IPS-11a (cell line): ENCODE data around the gene ANKRD34C.
"Not testable (repeated sequence)": the region's sequence is repeated elsewhere in the genome, so short reads cannot be mapped to it uniquely, and the experiment has no call there.

ENCODE experiments used
- H3K4me3 ChIP-seq: one replicate; pipeline ENCODE4 v1.5.1; 2013; ENCODE audit warnings: low read depth, low read length, control low read depth

ANKRD34C gene

DNA sequence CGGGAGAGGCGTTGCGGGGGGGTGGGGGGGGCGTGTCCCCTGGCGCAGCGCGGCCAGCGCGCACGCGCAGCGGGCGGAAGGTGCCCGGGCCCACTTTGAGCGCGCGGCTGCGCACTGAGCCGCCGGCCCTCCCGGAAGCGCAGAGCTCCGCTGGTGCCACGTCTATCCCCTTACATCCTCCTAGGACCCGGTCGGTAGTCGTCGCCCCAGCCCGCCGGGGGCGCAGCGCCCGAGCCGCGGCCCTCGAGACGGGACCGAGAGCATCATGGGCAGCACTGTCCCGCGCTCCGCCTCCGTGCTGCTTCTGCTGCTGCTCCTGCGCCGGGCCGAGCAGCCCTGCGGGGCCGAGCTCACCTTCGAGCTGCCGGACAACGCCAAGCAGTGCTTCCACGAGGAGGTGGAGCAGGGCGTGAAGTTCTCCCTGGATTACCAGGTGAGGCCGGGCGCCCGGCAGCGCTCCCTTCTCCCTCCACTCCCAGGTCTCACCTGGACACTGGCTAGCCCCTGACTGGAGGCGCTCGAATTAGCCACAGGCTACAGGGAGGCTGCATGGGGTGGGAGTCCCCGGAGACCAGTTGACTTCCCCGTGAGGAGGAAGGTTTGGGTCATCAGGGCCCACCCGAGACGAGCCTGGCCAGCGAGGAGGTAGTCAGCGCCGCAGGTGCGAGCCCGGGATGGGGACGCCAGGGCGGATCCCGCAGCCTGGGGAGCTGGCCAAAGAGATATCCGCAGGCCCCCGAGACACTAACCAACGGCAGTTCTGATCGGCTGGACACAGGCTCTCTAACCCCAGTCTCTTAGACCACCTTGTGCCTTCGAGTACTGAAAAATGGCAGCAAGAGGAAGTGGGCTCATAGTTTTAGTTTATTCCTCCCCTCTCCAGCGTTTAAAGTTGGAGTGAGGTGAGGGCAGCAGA, 28.7 kb downstream of the ANKRD34C start, which contains the start of gene TMED3:
TMED3 (plus strand) TSS at position 128 of the 916 bp plus-strand sequence; CDS start at position 266, 138 bp downstream.
- H3K4me3 ChIP-seq: peak within 1 kb of the TSS; percentile 80

DNA sequence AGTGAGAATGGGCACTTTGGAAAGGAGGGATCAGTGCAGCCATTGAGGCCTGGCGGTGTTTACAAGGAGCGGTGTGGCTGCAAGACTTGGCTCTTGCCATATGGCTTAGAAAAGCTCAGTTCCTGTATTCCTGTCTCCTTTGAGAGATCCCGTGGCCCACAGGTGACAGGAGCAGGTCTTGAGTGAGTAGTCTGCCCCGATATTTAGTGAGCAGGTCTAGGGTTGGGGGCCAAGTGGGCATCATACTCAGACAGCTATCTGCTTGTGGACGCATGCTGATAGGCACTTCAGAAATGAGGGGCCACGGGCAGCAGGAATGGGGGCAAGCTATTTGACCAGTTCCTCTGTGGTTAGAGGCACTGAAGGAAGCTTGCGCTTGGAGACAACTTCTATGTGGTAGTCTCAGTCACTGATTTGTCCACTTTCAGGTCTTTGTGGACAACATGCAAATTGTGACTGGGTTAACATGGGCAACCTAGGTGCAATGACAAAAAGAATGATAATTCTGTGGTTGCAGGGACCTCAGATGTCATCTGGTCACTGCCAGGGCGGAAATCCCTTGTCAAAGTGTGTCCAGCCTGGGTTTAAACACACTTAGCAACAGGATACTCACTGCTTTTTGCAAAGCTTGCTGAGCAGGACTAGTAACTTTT, 29.5 kb downstream of the ANKRD34C start:
- peak overlapping the region; percentile 80 for H3K4me3 ChIP-seq

DNA sequence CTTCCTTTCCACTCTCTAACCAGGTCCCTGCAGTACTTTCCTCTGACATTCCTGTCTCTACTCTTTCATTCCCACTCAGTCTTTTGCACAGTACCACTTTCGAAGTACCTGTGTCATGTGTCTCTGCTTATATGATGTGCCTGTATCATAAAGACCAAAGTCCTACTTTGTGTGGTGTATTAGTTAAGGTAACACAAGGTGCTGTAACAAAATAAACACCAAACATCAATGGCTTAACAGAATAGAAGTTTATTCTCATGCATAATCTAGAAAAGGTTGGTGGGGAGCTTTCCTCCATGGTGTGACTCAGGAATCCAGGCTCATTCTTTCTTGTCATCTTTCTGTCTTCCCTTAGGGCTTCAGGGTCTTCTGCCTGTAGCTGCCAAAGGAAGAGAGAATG, 31.7 kb downstream of the ANKRD34C start:
- H3K4me3 ChIP-seq: no peak overlapping the region

DNA sequence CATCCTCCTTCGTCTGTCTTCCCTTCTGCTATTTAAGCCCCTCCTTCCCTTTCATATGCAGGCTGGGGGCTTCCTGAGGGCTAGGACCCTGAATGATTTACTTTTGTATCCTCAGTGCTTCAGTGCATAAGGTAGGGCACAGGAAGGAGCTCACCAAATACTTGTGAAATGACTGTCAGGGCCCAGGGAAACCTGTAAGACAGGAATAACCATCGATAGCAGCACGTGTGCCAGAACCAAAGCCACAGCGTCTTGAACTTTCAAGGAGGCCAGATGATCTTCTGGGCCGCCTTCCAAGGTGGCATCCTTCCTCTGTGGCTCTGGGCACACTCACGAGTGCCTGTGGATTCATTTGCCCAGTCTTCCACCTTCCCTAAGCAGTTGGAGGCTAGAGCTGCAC, 32.3 kb downstream of the ANKRD34C start:
- H3K4me3 ChIP-seq: no peak overlapping the region

DNA sequence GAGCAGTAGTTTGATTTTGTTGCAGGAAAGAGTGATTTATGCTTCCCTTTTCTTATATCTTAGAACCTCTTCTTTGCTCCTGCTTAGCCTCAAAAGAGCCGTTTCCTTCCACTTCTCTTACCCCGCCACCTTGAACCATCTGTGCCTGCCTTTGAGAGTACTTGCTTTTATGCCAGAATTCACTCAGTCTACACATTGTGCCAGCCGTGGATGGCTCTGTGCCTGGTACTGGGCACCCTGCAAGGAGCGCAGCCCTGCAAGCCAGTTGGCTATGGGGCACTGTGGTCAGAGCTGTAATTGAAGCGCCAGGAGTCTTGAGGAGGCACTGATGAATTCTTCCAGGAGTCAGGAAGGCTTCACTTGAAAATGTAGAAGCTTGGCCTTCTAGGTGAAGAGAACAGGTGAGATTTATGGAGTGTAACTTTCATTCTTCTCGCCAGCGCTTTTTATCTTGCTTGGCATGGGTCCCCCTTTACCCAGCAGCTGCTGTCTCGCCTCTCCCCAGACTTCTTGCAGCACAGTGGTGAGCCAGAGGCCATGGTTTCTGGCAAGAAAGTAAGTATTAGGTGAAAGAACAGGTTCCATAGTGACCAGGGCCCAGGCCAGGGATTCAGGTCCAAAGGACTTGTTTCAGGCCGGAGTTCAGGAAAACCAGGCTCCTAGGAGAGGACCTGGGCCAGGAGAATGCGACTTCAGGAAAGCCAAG, 33.3 kb downstream of the ANKRD34C start:
- H3K4me3 ChIP-seq: no peak overlapping the region

DNA sequence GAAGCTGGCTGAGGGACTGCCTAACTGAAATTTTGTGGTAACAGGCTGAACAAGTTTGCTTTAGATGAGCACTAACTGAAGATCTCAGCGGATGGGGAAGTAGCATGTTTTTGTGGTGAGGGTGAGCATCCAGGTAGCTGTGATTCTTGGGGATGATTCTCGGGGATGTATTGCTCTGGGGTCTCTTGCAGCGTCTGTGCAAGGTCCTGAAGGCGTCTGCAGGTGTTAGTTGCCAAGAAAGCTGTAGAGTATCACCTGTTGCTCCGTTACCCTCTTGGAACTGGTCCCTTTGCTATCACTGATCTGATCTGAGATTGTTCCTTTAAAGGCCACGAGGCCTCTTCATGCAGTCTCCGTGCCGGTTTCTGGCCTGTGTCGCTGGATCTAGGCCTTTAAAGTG, 34.3 kb downstream of the ANKRD34C start:
- no peak overlapping the region for H3K4me3 ChIP-seq

DNA sequence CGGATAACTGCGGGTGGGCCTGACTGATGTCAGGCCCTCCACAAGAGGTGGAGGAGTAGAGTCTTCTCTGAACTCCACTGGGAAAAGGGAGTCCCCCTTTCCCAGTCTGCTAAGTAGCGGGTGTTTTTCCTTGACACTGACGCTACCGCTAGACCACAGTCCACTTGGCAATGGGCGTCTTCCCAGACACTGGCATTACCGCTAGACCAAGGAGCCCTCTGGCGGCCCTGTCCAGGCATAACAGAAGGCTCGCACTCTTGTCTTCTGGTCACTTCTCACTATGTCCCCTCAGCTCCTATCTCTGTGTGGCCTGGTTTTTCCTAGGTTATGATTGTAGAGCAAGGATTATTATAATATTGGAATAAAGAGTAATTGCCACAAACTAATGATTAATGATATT, 37.5 kb downstream of the ANKRD34C start:
- not testable (repeated sequence) for H3K4me3 ChIP-seq

DNA sequence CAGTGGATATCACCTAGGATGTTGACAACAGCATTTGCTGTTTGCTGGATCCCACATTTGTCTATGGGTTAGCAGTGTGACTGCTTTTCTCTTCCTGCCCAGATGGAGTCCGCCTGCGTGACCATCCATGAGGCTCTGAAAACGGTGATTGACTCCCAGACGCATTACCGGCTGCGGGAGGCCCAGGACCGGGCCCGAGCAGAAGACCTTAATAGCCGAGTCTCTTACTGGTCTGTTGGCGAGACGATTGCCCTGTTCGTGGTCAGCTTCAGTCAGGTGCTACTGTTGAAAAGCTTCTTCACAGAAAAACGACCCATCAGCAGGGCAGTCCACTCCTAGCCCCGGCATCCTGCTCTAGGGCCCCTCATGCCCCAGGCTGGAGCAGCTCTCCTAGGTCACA, 39.4 kb downstream of the ANKRD34C start:
- H3K4me3 ChIP-seq: no peak overlapping the region

DNA sequence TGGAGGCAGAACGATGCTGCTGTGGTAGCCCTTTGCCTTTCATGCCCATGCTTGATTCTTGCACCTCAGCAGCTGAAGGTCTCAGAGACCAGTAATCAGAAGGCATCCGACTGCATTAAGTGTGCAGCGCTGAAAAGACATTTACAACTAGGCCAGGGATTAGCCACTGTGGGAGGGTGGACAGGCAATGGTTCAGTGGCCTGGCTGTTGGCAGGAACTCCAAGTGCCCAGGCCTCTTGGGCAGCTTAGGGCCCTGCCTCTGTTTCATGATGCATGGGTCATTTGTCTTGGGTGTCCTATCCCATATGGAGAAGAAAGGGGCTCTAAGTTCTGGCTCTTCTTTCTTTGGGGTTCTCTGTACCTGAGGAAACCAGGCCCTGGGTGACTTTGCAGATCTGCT, 39.8 kb downstream of the ANKRD34C start:
- H3K4me3 ChIP-seq: no peak overlapping the region

DNA sequence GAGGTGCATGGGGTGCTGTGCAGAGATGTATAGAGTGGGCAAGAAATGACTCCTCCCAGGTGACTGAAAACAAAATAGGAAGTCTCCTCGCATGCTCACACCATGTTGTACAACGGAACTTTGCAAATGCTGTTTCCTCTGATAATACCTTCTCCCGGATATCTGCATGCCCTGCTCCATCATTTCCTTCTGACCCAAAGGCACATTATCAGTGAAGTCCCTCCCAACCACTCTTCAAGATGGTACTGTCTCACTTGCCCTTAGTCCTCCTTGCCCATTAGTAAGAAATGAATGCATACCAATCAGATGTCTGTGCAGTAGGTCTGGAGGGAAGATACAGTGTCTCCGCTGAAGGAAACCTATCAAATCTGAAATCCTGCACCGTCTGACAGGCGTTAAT, 40.4 kb downstream of the ANKRD34C start:
- no peak overlapping the region for H3K4me3 ChIP-seq

DNA sequence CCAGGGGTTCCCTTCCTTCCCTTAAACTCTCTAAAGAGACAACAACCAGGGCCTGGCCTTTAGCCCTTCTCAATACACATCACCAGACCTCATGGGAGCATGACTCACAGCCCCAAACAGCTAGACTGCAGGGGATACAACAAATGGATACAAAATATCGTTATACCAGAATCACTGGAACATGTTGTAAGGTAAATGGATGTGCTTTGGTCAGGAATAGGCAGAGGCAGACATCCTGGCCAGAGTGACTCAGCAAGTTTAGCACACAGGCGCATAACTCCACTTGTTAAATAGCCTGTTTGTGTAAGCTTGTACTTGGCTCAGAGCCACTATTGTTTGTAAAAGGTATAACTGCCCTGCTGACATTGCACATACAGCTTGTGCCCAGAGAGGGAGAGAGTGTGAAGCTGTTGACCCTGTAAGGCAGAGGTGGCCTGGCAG, 46.7 kb downstream of the ANKRD34C start:
- H3K4me3 ChIP-seq: no peak overlapping the region
